B cell (primary cell): ENCODE data around the gene GPR108. TPM values are rescaled to one million over a fixed set of nuclear protein-coding genes. Genes with fewer than 3 reads are reported as not detected.

Source experiments
- ATAC-seq: fragments of 200-7000 bp; cut with Tn5 transposase; one replicate; pipeline ENCODE4 v1.10.0; 2021; ENCODE audit warnings: low read depth, mild to moderate bottlenecking, moderate number of reproducible peaks, moderate library complexity
- CTCF ChIA-PET: fragments of 350-600 bp; sonication (Branson Sonifier 250); formaldehyde crosslinking; loops from one replicate; lab custom pipeline; 2021; ENCODE audit warnings: antibody characterized with exemption, inconsistent platforms; lab: Charles Lee
- POLR2A ChIA-PET: fragments of 350-600 bp; sonication (Branson Sonifier 250); formaldehyde crosslinking; loops from one replicate; lab custom pipeline; 2021; ENCODE audit warnings: antibody characterized with exemption; lab: Charles Lee
- DNase-seq: peaks from one replicate; pipeline ENCODE4 v3.0.0; 2013
- H2AFZ ChIP-seq: 2 replicates; pipeline ENCODE4 v1.6.1; 2012; ENCODE audit warnings: mild to moderate bottlenecking, low read depth, low read length; ENCODE audit not compliant: insufficient read depth, poor library complexity, severe bottlenecking
- H3K27ac ChIP-seq, 2 donors: 1 replicate in 1 of 2; 2 replicates in 1 of 2; pipeline ENCODE4 v1.5.1; 2012 to 2013; ENCODE audit warnings: low read length in 2 of 2, mild to moderate bottlenecking in 2 of 2, moderate library complexity in 1 of 2
- H3K27me3 ChIP-seq, 4 experiments: fragments of 200-600 bp in 1 of 4; sonication (generic) in 1 of 4; replicated peaks in 1 of 4; 1 replicate in 2 of 4; 2 replicates in 2 of 4; pipeline versions ENCODE4 v1.6.1 to v1.7.0; 2013 to 2016; ENCODE audit warnings: low read length in 3 of 4, mild to moderate bottlenecking in 2 of 4, mixed read lengths in 1 of 4, moderate library complexity in 1 of 4; ENCODE audit not compliant: insufficient read depth in 4 of 4, control insufficient read depth in 3 of 4; ENCODE audit errors: control extremely low read depth in 1 of 4
- H3K36me3 ChIP-seq, 2 experiments: replicated peaks in 1 of 2; 1 replicate in 1 of 2; 2 replicates in 1 of 2; pipeline versions ENCODE4 v1.6.1 to v1.7.1; 2013; ENCODE audit warnings: low read length in 1 of 2; ENCODE audit not compliant: insufficient read depth in 2 of 2, control insufficient read depth in 1 of 2; ENCODE audit errors: control extremely low read depth in 1 of 2, extremely low read depth in 1 of 2
- H3K4me1 ChIP-seq, 2 donors: fragments of 200-600 bp in 1 of 2; sonication (generic) in 1 of 2; 1 replicate in 1 of 2; 2 replicates in 1 of 2; pipeline versions ENCODE4 v1.5.1 to v1.6.1; 2013 to 2017; ENCODE audit warnings: low read length in 2 of 2; ENCODE audit not compliant: control insufficient read depth in 2 of 2, insufficient read depth in 2 of 2
- H3K4me2 ChIP-seq: replicated peaks from 2 replicates; pipeline ENCODE3; 2012; ENCODE audit warnings: mild to moderate bottlenecking, low read depth, low read length; ENCODE audit not compliant: poor library complexity, severe bottlenecking
- H3K4me3 ChIP-seq, 5 experiments: fragments of 200-600 bp in 1 of 5; sonication (generic) in 1 of 5; 1 replicate in 3 of 5; 2 replicates in 2 of 5; pipeline versions ENCODE4 v1.5.1 to v1.7.0; 2011 to 2016; ENCODE audit warnings: low read length in 4 of 5, mild to moderate bottlenecking in 4 of 5, low read depth in 2 of 5, control low read depth in 1 of 5, moderate library complexity in 1 of 5; ENCODE audit not compliant: insufficient read depth in 1 of 5; ENCODE audit errors: control extremely low read depth in 1 of 5, extremely low read depth in 1 of 5
- H3K79me2 ChIP-seq: fragments of 200-600 bp; sonication (generic); one replicate; pipeline ENCODE4 v1.6.0; 2016; ENCODE audit warnings: low read length; ENCODE audit not compliant: control insufficient read depth, insufficient read depth
- H3K9ac ChIP-seq: fragments of 200-600 bp; sonication (generic); 2 replicates; pipeline ENCODE4 v1.6.1; 2017; ENCODE audit warnings: mild to moderate bottlenecking, low read length, moderate library complexity
- H3K9me3 ChIP-seq, 3 donors: one replicate each; pipeline versions ENCODE4 v1.6.1 to v1.7.1; 2013; ENCODE audit warnings: low read length in 2 of 3; ENCODE audit not compliant: control insufficient read depth in 2 of 3, insufficient read depth in 1 of 3; ENCODE audit errors: control extremely low read depth in 1 of 3
- H4K20me1 ChIP-seq: 2 replicates; pipeline ENCODE4 v1.6.0; 2012; ENCODE audit warnings: mild to moderate bottlenecking, low read length; ENCODE audit not compliant: insufficient read depth, control insufficient read depth, poor library complexity, severe bottlenecking
- H3K27ac Mint-ChIP-seq: one replicate; pipeline ENCODE4 v1.8.0; 2021; ENCODE audit warnings: mixed read lengths
- H3K27me3 Mint-ChIP-seq: one replicate; pipeline ENCODE4 v1.8.0; 2021; ENCODE audit warnings: mixed read lengths
- H3K4me1 Mint-ChIP-seq: one replicate; pipeline ENCODE4 v1.8.0; 2021; ENCODE audit warnings: mixed read lengths
- H3K4me3 Mint-ChIP-seq: one replicate; pipeline ENCODE4 v1.8.0; 2021; ENCODE audit warnings: mixed read lengths
- H3K9me3 Mint-ChIP-seq: one replicate; pipeline ENCODE4 v1.8.0; 2022; ENCODE audit warnings: mixed read lengths; ENCODE audit not compliant: insufficient read depth
- EZH2 ChIP-seq: IDR thresholded peaks from 2 replicates; pipeline ENCODE4 v1.6.1; 2012; ENCODE audit warnings: borderline replicate concordance, low read depth, mild to moderate bottlenecking, moderate library complexity, low read length; ENCODE audit not compliant: insufficient read depth, poor library complexity, severe bottlenecking
- WGBS: methylation state at CpG from one replicate; pipeline ENCODE4 v1.1.5; 2013; ENCODE audit warnings: missing lambda C conversion rate; ENCODE audit not compliant: insufficient coverage; 5-methylcytosine and 5-hydroxymethylcytosine counted together
- intact Hi-C: fragments of 100-400 bp; cut with micrococcal nuclease; formaldehyde crosslinking; loops from one replicate; pipeline ENCODE4 v1.10.0; 2022
- polyA plus RNA-seq: library from polyadenylated mRNA; depleted of rRNA; stranded (reverse); fragments of >200 nt; gene quantifications from 2 replicates; pipeline ENCODE4 v1.2.3, GENCODE V29; 2012
- total RNA-seq, 2 donors: library from RNA; stranded (reverse); fragments of 120-200 nt in 1 of 2; gene quantifications; 1 replicate in 1 of 2; 2 replicates in 1 of 2; pipeline versions ENCODE4 v1.2.3 to v1.2.4, GENCODE V29; 2013 to 2022
- TF ChIP-seq, protein P1 (sequence below): fragments of 200-600 bp; IDR thresholded peaks from one replicate; pipeline ENCODE4 v1.8.0; 2022; ENCODE audit warnings: antibody characterized with exemption, mild to moderate bottlenecking

Gene GPR108
- total and polyA plus RNA-seq, 2 donors (not counting 1 experiment from before 2014, with no cell fraction given), result 79.0 to 82.5 TPM

DNA sequence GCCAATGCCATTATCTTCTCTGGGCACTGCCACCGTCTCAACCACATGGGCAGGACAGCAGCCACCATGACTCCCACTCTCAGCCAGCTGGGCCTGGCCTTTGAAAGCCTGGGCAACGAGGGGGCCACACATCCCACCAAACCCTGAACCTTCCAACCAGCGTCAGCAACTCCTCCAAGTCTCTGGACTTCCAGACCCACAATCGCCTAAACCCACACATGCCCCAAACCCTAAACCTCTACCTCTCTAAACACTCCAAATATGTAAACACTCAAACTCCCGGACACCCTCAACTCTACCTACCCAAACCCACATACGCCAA is 17.9 kb downstream of the GPR108 start:
- intact Hi-C loops, result no loop called here
- peaks cover 3% of the 10 kb centered on the region for H3K9me3 Mint-ChIP-seq
- TF ChIP-seq EZH2, result no peak
- TF ChIP-seq, protein P1, sequence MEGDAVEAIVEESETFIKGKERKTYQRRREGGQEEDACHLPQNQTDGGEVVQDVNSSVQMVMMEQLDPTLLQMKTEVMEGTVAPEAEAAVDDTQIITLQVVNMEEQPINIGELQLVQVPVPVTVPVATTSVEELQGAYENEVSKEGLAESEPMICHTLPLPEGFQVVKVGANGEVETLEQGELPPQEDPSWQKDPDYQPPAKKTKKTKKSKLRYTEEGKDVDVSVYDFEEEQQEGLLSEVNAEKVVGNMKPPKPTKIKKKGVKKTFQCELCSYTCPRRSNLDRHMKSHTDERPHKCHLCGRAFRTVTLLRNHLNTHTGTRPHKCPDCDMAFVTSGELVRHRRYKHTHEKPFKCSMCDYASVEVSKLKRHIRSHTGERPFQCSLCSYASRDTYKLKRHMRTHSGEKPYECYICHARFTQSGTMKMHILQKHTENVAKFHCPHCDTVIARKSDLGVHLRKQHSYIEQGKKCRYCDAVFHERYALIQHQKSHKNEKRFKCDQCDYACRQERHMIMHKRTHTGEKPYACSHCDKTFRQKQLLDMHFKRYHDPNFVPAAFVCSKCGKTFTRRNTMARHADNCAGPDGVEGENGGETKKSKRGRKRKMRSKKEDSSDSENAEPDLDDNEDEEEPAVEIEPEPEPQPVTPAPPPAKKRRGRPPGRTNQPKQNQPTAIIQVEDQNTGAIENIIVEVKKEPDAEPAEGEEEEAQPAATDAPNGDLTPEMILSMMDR, result no peak
- POLR2A ChIA-PET, result no interaction called here
- peaks cover 39% of the 10 kb centered on the region for H3K4me1 Mint-ChIP-seq
- H3K4me3 Mint-ChIP-seq, result no peak overlapping the region
- Histone ChIP-seq H3K4me2 (no peak overlapping the region), H3K27ac (no peak overlapping the region), H3K27me3 (no peaks in the 10 kb centered on the region), H3K4me3 (no peak overlapping the region), H3K4me1 (peaks cover 37 to 40% of the 10 kb centered on the region in 2 donors), H3K9ac (no peak overlapping the region), H3K36me3 (no peaks in the 10 kb centered on the region), H2AFZ (no peak overlapping the region), H3K9me3 (peaks cover 0 to 3% (median 0%) of the 10 kb centered on the region in 3 donors), H3K79me2 (peaks cover 4% of the 10 kb centered on the region), H4K20me1 (no peaks in the 10 kb centered on the region)
- DNase-seq, result no peak
- CTCF ChIA-PET, result no interaction called here
- ATAC-seq, result no peak
- 97% methylated on average over 6 of the region's 6 CpGs for WGBS
- no peaks in the 10 kb centered on the region for H3K27me3 Mint-ChIP-seq
- H3K27ac Mint-ChIP-seq, result peak overlapping the region; percentile 62

DNA sequence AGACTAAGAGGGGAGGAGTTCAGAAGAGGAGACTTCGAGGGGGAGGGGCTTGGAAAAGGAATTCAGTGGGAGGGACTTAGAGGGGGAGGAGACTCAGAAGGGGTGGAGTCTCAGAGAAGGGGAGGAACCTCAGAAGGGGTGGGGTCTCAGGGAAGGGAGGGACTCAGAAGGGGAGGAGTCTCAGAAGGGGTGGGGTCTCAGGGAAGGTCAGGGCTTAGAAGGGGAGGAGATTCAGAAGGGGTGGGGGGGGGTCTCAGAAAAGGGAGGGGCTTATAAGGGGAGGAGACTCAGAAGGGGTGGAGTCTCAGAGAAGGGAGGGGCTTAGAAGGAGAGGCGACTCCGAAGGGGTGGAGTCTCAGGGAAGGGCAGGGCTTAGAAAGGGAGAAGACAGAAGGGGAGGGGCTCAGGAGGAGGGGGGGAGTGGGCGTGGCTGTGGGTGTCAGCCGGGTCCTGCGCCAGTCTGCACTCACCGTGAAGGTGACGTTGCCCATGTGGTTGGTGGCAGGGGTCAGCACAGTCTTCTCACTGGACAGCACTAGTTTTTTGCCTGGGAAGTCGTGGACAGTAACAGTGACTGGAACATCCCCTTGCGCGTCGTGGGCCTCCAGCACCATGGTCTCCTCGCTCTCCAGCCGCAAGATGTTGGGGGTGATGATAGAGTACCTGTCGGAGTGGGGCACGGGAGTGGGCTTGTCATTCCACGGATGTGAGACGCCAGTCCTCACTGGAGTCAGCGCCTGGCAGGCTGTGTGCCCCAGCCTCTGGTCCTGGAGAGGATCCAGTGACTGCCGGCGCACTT is 18.4 kb downstream of the GPR108 start:
- peaks cover 0 to 3% (median 0%) of the 10 kb centered on the region in 3 donors for H3K9me3 ChIP-seq
- POLR2A ChIA-PET, result interaction anchor here (0.7 kb wide), 1 partner anchor 203 kb away, joined by 11 read pairs; no protein-coding TSS in a partner anchor
- intact Hi-C loops, result no loop called here
- H4K20me1 ChIP-seq, result no peaks in the 10 kb centered on the region
- H3K4me1 ChIP-seq, result peaks cover 32 to 35% of the 10 kb centered on the region in 2 donors
- DNase-seq, result peak; percentile 44
- Mint-ChIP-seq H3K4me3 (no peak overlapping the region), H3K27ac (no peak overlapping the region), H3K9me3 (peaks cover 3% of the 10 kb centered on the region), H3K27me3 (no peaks in the 10 kb centered on the region), H3K4me1 (peaks cover 36% of the 10 kb centered on the region)
- no peak overlapping the region for H2AFZ ChIP-seq
- H3K79me2 ChIP-seq, result peaks cover 4% of the 10 kb centered on the region
- no peak overlapping the region for H3K4me3 ChIP-seq
- ATAC-seq, result peak; percentile 19
- H3K36me3 ChIP-seq, result no peaks in the 10 kb centered on the region
- CTCF ChIA-PET, result no interaction called here
- 90% methylated on average over 21 of the region's 21 CpGs for WGBS
- H3K27ac ChIP-seq, result no peak overlapping the region
- TF ChIP-seq EZH2, result no peak
- TF ChIP-seq, protein P1, result no peak
- H3K4me2 ChIP-seq, result no peak overlapping the region
- H3K9ac ChIP-seq, result no peak overlapping the region
- H3K27me3 ChIP-seq, result no peaks in the 10 kb centered on the region
